Measurements from ENCODE around the gene FKBP1B. TPM values are rescaled to one million over a fixed set of nuclear protein-coding genes. Genes with fewer than 3 reads are reported as not detected.

FKBP1B gene
- total RNA-seq, 1 experiment from 2014 or later, result 59.7 TPM

- Histone ChIP-seq H3K4ac (ENCODE audit: low read depth, low read length) (no peak overlapping the region), H4K5ac (ENCODE audit: insufficient read length, low read depth, low read length) (no peak overlapping the region), H4K91ac (ENCODE audit: insufficient read length, low read depth, low read length) (no peak overlapping the region), H2BK5ac (ENCODE audit: insufficient read length, low read length) (no peak overlapping the region), H3K9ac (ENCODE audit: extremely low read depth, insufficient read length, low read length) (no peak overlapping the region), H3K9me3 (ENCODE audit: control insufficient read depth, low read depth, low read length) (no peaks in the 10 kb centered on the region), H3K79me1 (ENCODE audit: insufficient read depth, low read depth, low read length, poor library complexity, severe bottlenecking) (no peaks in the 10 kb centered on the region), H3K79me2 (ENCODE audit: insufficient read depth, low read length) (no peaks in the 10 kb centered on the region), H2BK120ac (ENCODE audit: low read depth, low read length, poor library complexity, severe bottlenecking) (no peak overlapping the region), H3K14ac (ENCODE audit: insufficient read depth, low read length) (no peak overlapping the region), H2AK5ac (ENCODE audit: insufficient read length, low read length) (no peak overlapping the region), H2BK12ac (ENCODE audit: insufficient read length, low read depth, low read length) (no peak overlapping the region), H4K8ac (replicated peaks; ENCODE audit: insufficient read length, low read depth, low read length) (no peak overlapping the region), H3T11ph (ENCODE audit: low read length) (no peak overlapping the region), H3K18ac (ENCODE audit: insufficient read length, low read depth, low read length) (no peak overlapping the region), H2AFZ (ENCODE audit: low read length) (no peak overlapping the region), H3K23ac (ENCODE audit: insufficient read length, low read depth, low read length) (no peak overlapping the region), H3K56ac (ENCODE audit: insufficient read length, low read depth, low read length) (no peak overlapping the region), H3K27ac (ENCODE audit: insufficient read length, low read depth, low read length) (no peak overlapping the region), H3K4me2 (ENCODE audit: insufficient read depth, insufficient read length, low read length) (no peak overlapping the region), H4K20me1 (ENCODE audit: control insufficient read depth, insufficient read depth, insufficient read length) (peaks cover 2% of the 10 kb centered on the region), H3K4me1 (ENCODE audit: insufficient read depth, low read length) (peaks cover 2% of the 10 kb centered on the region; the same call in 1 of the 2 replicates), H3K23me2 (ENCODE audit: insufficient read length, low read depth, low read length, poor library complexity, severe bottlenecking) (peaks cover 15% of the 10 kb centered on the region), H2BK15ac (ENCODE audit: low read depth, low read length) (no peak overlapping the region), H2BK20ac (ENCODE audit: low read depth, low read length, poor library complexity, severe bottlenecking) (no peak overlapping the region), H3K27me3 (ENCODE audit: insufficient read depth, low read length) (no peaks in the 10 kb centered on the region)
- TF ChIP-seq CTCF (conservative IDR thresholded peaks at IDR 0.05), result no peak
- no CpG with 5 or more reads among the region's 3 CpGs for WGBS (ENCODE audit: extremely low coverage, insufficient read length, low lambda C conversion rate)
- H3K27ac Mint-ChIP-seq, result no peak overlapping the region
- H3K36me3 Mint-ChIP-seq (ENCODE audit: insufficient read depth in 1 of 3, low read depth in 3 of 3), result peaks cover 6 to 11% (median 7%) of the 10 kb centered on the region in 3 experiments; a peak in 6 of 7 replicates
- H3K9me3 Mint-ChIP-seq, result no peaks in the 10 kb centered on the region
- H3K4me3 Mint-ChIP-seq, result no peak overlapping the region
- no peaks in the 10 kb centered on the region for H3K27me3 Mint-ChIP-seq (ENCODE audit: low read depth)
- no peak for DNase-seq
- H3K4me1 Mint-ChIP-seq, result peaks cover 14 to 19% of the 10 kb centered on the region in 2 experiments
These were observed 37.5 kb downstream of the FKBP1B start for GRCh38 chr2:24087032-24087431.
